Ovary (tissue), 10 donors: ENCODE measurements around the gene TRDMT1. TPM values are rescaled to one million over a fixed set of nuclear protein-coding genes. Genes with fewer than 3 reads are reported as not detected.
A peak's percentile ranks its signal among the peaks of the same experiment; 100 is the strongest.

Source experiments
- DNase-seq, 5 donors: peaks; one replicate each; pipeline ENCODE4 v3.0.0-alpha.2; 2019 to 2020
- H3K27ac ChIP-seq, 2 donors: fragments of 200-600 bp; one replicate each; pipeline versions ENCODE4 v1.5.1 to v1.8.0; 2019 to 2022
- H3K27me3 ChIP-seq: fragments of 200-600 bp; one replicate; pipeline ENCODE4 v1.8.0; 2022
- H3K36me3 ChIP-seq: fragments of 200-600 bp; sonication (generic); one replicate; pipeline ENCODE4 v1.5.1; 2019
- H3K4me1 ChIP-seq: one replicate; pipeline ENCODE4 v1.8.1; 2013; ENCODE audit warnings: mild to moderate bottlenecking, moderate library complexity; ENCODE audit not compliant: insufficient read depth
- H3K4me3 ChIP-seq: fragments of 200-600 bp; sonication (generic); one replicate; pipeline ENCODE4 v1.5.1; 2017
- H3K9me3 ChIP-seq, 2 donors: fragments of 200-600 bp in 1 of 2; sonication (generic) in 1 of 2; one replicate each; pipeline versions ENCODE4 v1.5.1 to v1.8.1; 2013 to 2019; ENCODE audit warnings: mild to moderate bottlenecking in 1 of 2, moderate library complexity in 1 of 2
- EP300 ChIP-seq: sonication (generic); formaldehyde crosslinking; IDR thresholded peaks from one replicate; pipeline ENCODE4 v1.6.1; 2017; ENCODE audit warnings: antibody characterized with exemption
- POLR2A ChIP-seq: fragments of 450-650 bp; IDR thresholded peaks from one replicate; pipeline ENCODE4 v1.6.1; 2017; ENCODE audit warnings: antibody characterized with exemption, mild to moderate bottlenecking, moderate library complexity
- WGBS, 3 donors: extraction: QIAGEN DNeasy Blood & Tissue Kit in 1 of 3; methylation state at CpG; one replicate each; pipeline versions ENCODE4 v1.1.5 to v1.1.7; 2013 to 2017; 5-methylcytosine and 5-hydroxymethylcytosine counted together
- intact Hi-C, 4 donors: fragments of 100-400 bp; cut with DNase I; formaldehyde crosslinking; loops; one replicate each; pipeline versions ENCODE4 v1.11.0 to v1.15.1; 2022 to 2023
- long read RNA-seq, 3 donors: library from polyadenylated mRNA in 2 of 3; unstranded in 2 of 3; transcript quantifications; one replicate each; pipeline ENCODE4 v2.0.0 and lab custom pipeline, GENCODE V29; 2021 to 2026
- polyA plus RNA-seq, 2 donors: library from polyadenylated mRNA; stranded (reverse); fragments of 200-250 nt in 1 of 2; fragments of 350-450 nt in 1 of 2; fragmentation: Illumina TruSeq in 1 of 2; extraction: RNeasy Lipid Tissue Mini Kit (QIAGEN cat#74804) in 1 of 2; gene quantifications; one replicate each; pipeline ENCODE4 v1.2.3, GENCODE V29; 2013 to 2014
- total RNA-seq, 7 donors: library from RNA; depleted of rRNA in 2 of 7; stranded (reverse); fragments of >200 nt in 2 of 7; fragmentation: NEBNext Ultra II Directional in 3 of 7; extraction: Animal tissue kit (Norgen Biotek cat#: 25700) in 3 of 7; gene quantifications; one replicate each; pipeline versions ENCODE4 v1.1.0 to v1.2.4, GENCODE V29; 2016 to 2023
- TF ChIP-seq, protein P1 (sequence below), 3 donors: fragments of 450-650 bp in 2 of 3; fragments of 200-600 bp in 1 of 3; IDR thresholded peaks; one replicate each; pipeline versions ENCODE4 v1.5.1 to v1.8.0; 2016 to 2022; ENCODE audit warnings: antibody characterized with exemption in 3 of 3, mild to moderate bottlenecking in 1 of 3
- donor health status: DM: no; HTN: no; CAD: no; lungs with moderate emphysema.
- donor health status: DM: no; HTN: no; CAD: no.
- donor health status: Bipolar disorder and iron deficiency.
- donor health status: DM: yes; HTN: yes; CAD: no.
- donor health status: DM: no; HTN: no; CAD: no.
- donor health status: DM: yes; HTN: yes; CAD: no.

The TRDMT1 gene
- total RNA-seq = 10 to 100 TPM; 13.1 to 24.3 (median 17.9) TPM
- polyA plus RNA-seq = 1 to 10 TPM; 3.2 to 5.9 TPM
- long read RNA-seq, donor 1, partial matches to known transcripts = 2 of 10 reads
- long read RNA-seq, donor 1, other reads (novel, unspliced or antisense) = 4 of 10 reads
- long read RNA-seq, donor 2, partial matches to known transcripts = 0 of 1 reads
- long read RNA-seq, donor 2, other reads (novel, unspliced or antisense) = 0 of 1 reads
- long read RNA-seq, donor 3, full-length matches to known transcripts = 5 of 12 reads
- long read RNA-seq, donor 3, partial matches to known transcripts = 2 of 12 reads
- long read RNA-seq, donor 3, other reads (novel, unspliced or antisense) = 5 of 12 reads

GRCh38 chr10:17200912-17201793 is at the start of gene TRDMT1:
TRDMT1 (minus strand) TSS chr10:17201672; CDS start chr10:17201634, 38 bp downstream.
- H3K36me3 ChIP-seq = no peaks in the 10 kb centered on the region
- intact Hi-C loops = loop anchor here in 2 of 4 donors (2.0 kb wide), 1 partner anchor 28 kb away; the partner anchor contains the start of gene VIM (in 2 of the 2)
- DNase-seq = peak; percentile 87 to 92 (median 89)
- TF ChIP-seq, protein P1, sequence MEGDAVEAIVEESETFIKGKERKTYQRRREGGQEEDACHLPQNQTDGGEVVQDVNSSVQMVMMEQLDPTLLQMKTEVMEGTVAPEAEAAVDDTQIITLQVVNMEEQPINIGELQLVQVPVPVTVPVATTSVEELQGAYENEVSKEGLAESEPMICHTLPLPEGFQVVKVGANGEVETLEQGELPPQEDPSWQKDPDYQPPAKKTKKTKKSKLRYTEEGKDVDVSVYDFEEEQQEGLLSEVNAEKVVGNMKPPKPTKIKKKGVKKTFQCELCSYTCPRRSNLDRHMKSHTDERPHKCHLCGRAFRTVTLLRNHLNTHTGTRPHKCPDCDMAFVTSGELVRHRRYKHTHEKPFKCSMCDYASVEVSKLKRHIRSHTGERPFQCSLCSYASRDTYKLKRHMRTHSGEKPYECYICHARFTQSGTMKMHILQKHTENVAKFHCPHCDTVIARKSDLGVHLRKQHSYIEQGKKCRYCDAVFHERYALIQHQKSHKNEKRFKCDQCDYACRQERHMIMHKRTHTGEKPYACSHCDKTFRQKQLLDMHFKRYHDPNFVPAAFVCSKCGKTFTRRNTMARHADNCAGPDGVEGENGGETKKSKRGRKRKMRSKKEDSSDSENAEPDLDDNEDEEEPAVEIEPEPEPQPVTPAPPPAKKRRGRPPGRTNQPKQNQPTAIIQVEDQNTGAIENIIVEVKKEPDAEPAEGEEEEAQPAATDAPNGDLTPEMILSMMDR (IDR thresholded peaks at IDR 0.05) = peak in 1 of 3 donors; percentile 27
- TF ChIP-seq POLR2A (peak; percentile 91), EP300 (peak; percentile 24)
- H3K4me1 ChIP-seq = no peaks in the 10 kb centered on the region
- 0 to 1% (median 1%) methylated on average over 51 to 60 of the region's 60 CpGs for WGBS, 3 donors
- H3K27me3 ChIP-seq = no peaks in the 10 kb centered on the region
- H3K27ac ChIP-seq = peak within 1 kb of the TSS; percentile 87 to 91
- no peaks in the 10 kb centered on the region for H3K9me3 ChIP-seq
- peak within 1 kb of the TSS; percentile 65 for H3K4me3 ChIP-seq

GRCh38 chr10:17250736-17251135 is 49.3 kb upstream of the TRDMT1 start:
- intact Hi-C loops = loop anchor here in 2 of 4 donors (2.0 to 5.0 kb wide), 2 partner anchors 406 to 418 kb away; no protein-coding TSS in a partner anchor
- Histone ChIP-seq H3K4me3 (no peak overlapping the region), H3K9me3 (no peaks in the 10 kb centered on the region), H3K4me1 (no peaks in the 10 kb centered on the region), H3K27me3 (no peaks in the 10 kb centered on the region), H3K36me3 (no peaks in the 10 kb centered on the region), H3K27ac (no peak overlapping the region)
- 92 to 98% (median 95%) methylated on average over 2 of the region's 2 CpGs for WGBS, 3 donors
- TF ChIP-seq, protein P1 (IDR thresholded peaks at IDR 0.05) = no peak
- TF ChIP-seq POLR2A (no peak), EP300 (no peak)
- DNase-seq = no peak

DNA sequence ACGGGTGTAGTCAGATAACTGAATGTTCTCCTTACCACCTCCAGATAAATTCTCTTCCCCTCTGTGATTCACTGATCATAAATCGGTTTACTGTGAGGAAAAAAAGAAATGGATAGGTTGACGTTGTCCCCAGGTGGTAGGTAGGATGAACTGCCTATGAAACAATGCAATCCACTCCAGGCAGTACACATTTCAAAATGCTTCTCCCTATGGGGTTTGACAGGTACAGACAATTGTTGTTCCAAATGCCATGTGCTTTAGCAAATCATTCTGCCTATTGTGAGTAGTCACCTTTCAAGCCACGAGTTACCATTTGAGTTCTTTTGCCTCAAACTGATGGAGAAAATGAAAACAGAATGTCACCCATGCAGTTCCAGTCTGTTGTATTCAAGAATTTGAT is 48.3 kb upstream of the TRDMT1 start:
- intact Hi-C loops = loop anchor here in 2 of 4 donors (2.0 to 5.0 kb wide), 2 partner anchors 405 to 418 kb away; no protein-coding TSS in a partner anchor
- DNase-seq = no peak
- 56 to 63% (median 59%) methylated on average over 4 of the region's 4 CpGs for WGBS, 3 donors
- Histone ChIP-seq H3K27me3 (no peaks in the 10 kb centered on the region), H3K4me3 (no peak overlapping the region), H3K36me3 (no peaks in the 10 kb centered on the region), H3K9me3 (no peaks in the 10 kb centered on the region), H3K27ac (no peak overlapping the region), H3K4me1 (no peaks in the 10 kb centered on the region)
- TF ChIP-seq, protein P1 (IDR thresholded peaks at IDR 0.05) = peak in 1 of 3 donors; percentile 20
- no peak for TF ChIP-seq EP300

GRCh38 chr10:17248964-17249363 is 47.5 kb upstream of the TRDMT1 start:
- Histone ChIP-seq H3K27ac (no peak overlapping the region), H3K9me3 (no peaks in the 10 kb centered on the region), H3K36me3 (no peaks in the 10 kb centered on the region), H3K4me3 (no peak overlapping the region), H3K27me3 (no peaks in the 10 kb centered on the region), H3K4me1 (no peaks in the 10 kb centered on the region)
- intact Hi-C loops = no loop called here
- 87 to 90% (median 90%) methylated on average over 1 of the region's 1 CpG for WGBS, 3 donors
- TF ChIP-seq, protein P1 (IDR thresholded peaks at IDR 0.05) = no peak
- TF ChIP-seq EP300 (no peak), POLR2A (no peak)
- no peak for DNase-seq
